Natural killer cell treated with Interleukin-12 subunit alpha and Interleukin-12 subunit beta and Interleukin-15 and Interleukin-18, amount 100 ng/mL, for 72 hours (primary cell): Measurements from ENCODE around the gene KIF6. TPM values are rescaled to one million over a fixed set of nuclear protein-coding genes. Genes with fewer than 3 reads are reported as not detected.

Experiments
- ATAC-seq, 2 donors: fragments of 150-1000 bp; cut with Tn5 transposase in 1 of 2; sonication (Bioruptor Pico), chemical (Tn5 transposase) in 1 of 2; 2 replicates each; pipeline ENCODE4 v1.10.0; 2021
- DNase-seq: peaks from one replicate; pipeline ENCODE4 v3.0.0; 2022; ENCODE audit warnings: low spot score
- H3K27ac Mint-ChIP-seq, 2 donors: 1 replicate in 1 of 2; 2 replicates in 1 of 2; pipeline ENCODE4 v1.8.0; 2022; ENCODE audit warnings: mixed read lengths in 2 of 2, mild to moderate bottlenecking in 1 of 2, moderate library complexity in 1 of 2
- H3K27me3 Mint-ChIP-seq, 2 donors: 1 replicate in 1 of 2; 2 replicates in 1 of 2; pipeline ENCODE4 v1.8.0; 2022; ENCODE audit warnings: mixed read lengths in 2 of 2
- H3K36me3 Mint-ChIP-seq: one replicate; pipeline ENCODE4 v1.8.0; 2022; ENCODE audit warnings: mixed read lengths
- H3K4me1 Mint-ChIP-seq, 2 donors: 1 replicate in 1 of 2; 2 replicates in 1 of 2; pipeline ENCODE4 v1.8.0; 2022; ENCODE audit warnings: low read depth in 2 of 2, mixed read lengths in 2 of 2, mild to moderate bottlenecking in 1 of 2
- H3K4me3 Mint-ChIP-seq: one replicate; pipeline ENCODE4 v1.8.0; 2022; ENCODE audit warnings: mixed read lengths
- H3K9me3 Mint-ChIP-seq: 2 replicates; pipeline ENCODE4 v1.8.0; 2022; ENCODE audit warnings: mixed read lengths
- total RNA-seq, 2 donors: library from RNA; stranded (reverse); gene quantifications; one replicate each; pipeline ENCODE4 v1.2.3, GENCODE V29; 2022

The KIF6 gene, protein sequence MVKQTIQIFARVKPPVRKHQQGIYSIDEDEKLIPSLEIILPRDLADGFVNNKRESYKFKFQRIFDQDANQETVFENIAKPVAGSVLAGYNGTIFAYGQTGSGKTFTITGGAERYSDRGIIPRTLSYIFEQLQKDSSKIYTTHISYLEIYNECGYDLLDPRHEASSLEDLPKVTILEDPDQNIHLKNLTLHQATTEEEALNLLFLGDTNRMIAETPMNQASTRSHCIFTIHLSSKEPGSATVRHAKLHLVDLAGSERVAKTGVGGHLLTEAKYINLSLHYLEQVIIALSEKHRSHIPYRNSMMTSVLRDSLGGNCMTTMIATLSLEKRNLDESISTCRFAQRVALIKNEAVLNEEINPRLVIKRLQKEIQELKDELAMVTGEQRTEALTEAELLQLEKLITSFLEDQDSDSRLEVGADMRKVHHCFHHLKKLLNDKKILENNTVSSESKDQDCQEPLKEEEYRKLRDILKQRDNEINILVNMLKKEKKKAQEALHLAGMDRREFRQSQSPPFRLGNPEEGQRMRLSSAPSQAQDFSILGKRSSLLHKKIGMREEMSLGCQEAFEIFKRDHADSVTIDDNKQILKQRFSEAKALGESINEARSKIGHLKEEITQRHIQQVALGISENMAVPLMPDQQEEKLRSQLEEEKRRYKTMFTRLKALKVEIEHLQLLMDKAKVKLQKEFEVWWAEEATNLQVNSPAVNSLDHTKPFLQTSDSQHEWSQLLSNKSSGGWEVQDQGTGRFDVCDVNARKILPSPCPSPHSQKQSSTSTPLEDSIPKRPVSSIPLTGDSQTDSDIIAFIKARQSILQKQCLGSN
- not detected for total RNA-seq

DNA sequence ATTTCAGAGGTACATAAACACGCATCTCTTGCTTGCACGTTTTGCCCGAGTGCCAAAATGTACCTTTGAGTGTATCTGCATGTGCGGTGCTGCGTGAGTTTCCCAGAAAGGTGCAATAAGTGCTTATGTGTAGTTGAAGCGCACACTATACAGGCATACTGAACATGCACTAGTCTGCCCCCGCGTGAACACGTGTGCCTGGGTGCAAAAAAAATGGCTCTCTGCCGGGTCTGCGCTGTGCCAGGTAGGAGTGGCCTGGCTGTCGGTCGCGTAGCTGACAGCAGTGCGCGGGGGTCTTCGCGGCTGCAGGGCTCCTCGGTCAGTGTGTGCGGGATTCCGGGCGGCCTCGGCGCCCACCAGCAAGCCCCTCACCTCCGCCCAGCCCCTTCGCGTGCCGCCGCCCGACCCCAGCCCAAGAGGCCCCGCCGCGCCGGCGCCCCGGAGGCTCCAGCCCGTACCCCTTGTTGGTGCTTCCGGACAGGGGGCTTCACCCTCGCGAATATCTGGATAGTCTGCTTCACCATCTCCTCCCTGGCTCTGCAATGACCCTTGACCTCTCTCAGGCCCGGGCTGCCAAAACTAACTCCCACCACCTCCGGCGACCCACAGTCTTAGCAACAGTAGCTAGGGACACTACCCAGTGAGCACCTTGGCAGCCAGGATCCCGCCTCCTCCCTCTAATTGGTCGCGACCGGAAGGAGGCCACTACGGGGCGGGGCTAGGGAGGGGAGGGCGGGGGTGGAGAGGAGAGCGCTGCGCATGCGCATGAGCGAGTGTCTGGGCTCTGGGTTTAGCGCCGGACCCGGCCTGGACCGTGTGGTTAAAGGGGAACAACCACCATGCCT, at the start of gene KIF6:
Gene KIF6 (minus strand): TSS at position 622 of the 845 bp plus-strand sequence. CDS start 98 bp downstream, at position 524.
- peak; percentile 99 to 100 for ATAC-seq
- peaks cover 0 to 3% of the 10 kb centered on the region in 2 donors for H3K27me3 Mint-ChIP-seq
- peak; percentile 81 for DNase-seq
- no peak within 1 kb of the TSS for H3K27ac Mint-ChIP-seq
- peaks cover 0 to 3% of the 10 kb centered on the region in 2 donors for H3K4me1 Mint-ChIP-seq
- no peaks in the 10 kb centered on the region for H3K9me3 Mint-ChIP-seq
- no peaks in the 10 kb centered on the region for H3K36me3 Mint-ChIP-seq
- peak within 1 kb of the TSS; percentile 89 for H3K4me3 Mint-ChIP-seq

DNA sequence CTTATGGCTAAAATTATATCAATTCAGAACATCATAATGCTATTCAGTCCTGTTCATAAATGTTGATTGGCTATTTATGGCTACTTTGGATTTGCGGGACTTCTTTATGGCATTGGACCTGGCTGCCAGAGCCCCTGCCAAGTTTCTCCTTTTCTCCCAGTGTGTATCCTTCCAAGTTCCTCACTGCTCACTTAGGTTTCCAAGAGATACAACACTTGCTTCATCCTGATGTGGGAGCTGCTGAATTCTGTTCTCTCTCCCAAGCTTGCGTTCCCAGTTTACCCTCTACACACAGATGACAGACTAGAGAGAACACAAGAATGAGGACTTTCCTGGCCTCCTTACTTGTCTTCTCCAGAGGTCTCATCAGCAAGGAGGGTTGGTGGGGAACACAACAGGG, 48.6 kb upstream of the KIF6 start:
- DNase-seq = no peak
- H3K4me3 Mint-ChIP-seq = no peak overlapping the region

GRCh38 chr6:39772559-39773273, 47.5 kb upstream of the KIF6 start:
- peaks cover 14 to 16% of the 10 kb centered on the region in 2 donors for H3K27me3 Mint-ChIP-seq
- DNase-seq (no peak), ATAC-seq (no peak)
- H3K9me3 Mint-ChIP-seq = no peaks in the 10 kb centered on the region
- H3K36me3 Mint-ChIP-seq = no peaks in the 10 kb centered on the region
- H3K4me1 Mint-ChIP-seq = no peaks in the 10 kb centered on the region
- no peak overlapping the region for H3K4me3 Mint-ChIP-seq
- H3K27ac Mint-ChIP-seq = no peak overlapping the region

More for the DNA sequence above, 48.6 kb upstream of the KIF6 start:
- H3K27ac Mint-ChIP-seq = no peak overlapping the region
- no peaks in the 10 kb centered on the region for H3K36me3 Mint-ChIP-seq
- H3K4me1 Mint-ChIP-seq = no peaks in the 10 kb centered on the region
- H3K9me3 Mint-ChIP-seq = no peaks in the 10 kb centered on the region
- H3K27me3 Mint-ChIP-seq = peaks cover 14 to 16% of the 10 kb centered on the region in 2 donors
- no peak for ATAC-seq

DNA sequence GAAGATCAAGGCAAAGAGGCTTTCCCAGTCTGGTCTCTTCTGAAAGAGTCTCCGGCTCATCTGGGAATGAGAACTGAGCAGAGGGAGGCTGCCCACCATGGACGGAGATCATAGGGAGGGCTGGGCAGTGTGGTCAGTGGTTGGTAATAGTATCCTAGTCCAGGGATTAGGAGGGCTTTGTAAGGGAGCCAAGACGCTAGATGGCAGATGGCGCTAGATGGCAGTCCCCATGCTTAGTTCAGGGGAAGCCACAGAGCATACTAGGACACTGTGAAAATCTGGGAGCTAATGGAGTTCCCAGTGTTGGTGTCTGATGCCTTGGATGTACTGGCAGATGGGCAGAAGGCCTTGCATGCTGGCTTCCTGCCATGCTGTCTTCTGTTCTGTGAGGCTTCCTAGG, 45.2 kb upstream of the KIF6 start:
- peaks cover 14 to 16% of the 10 kb centered on the region in 2 donors for H3K27me3 Mint-ChIP-seq
- H3K9me3 Mint-ChIP-seq = no peaks in the 10 kb centered on the region
- no peaks in the 10 kb centered on the region for H3K36me3 Mint-ChIP-seq
- ATAC-seq = peak in 1 of 2 donors; percentile 53
- no peak for DNase-seq
- no peaks in the 10 kb centered on the region for H3K4me1 Mint-ChIP-seq
- no peak overlapping the region for H3K27ac Mint-ChIP-seq
- no peak overlapping the region for H3K4me3 Mint-ChIP-seq

GRCh38 chr6:39769012-39769411, 43.8 kb upstream of the KIF6 start:
- Mint-ChIP-seq H3K27me3 (peaks cover 12 to 18% of the 10 kb centered on the region in 2 donors), H3K36me3 (no peaks in the 10 kb centered on the region), H3K4me3 (no peak overlapping the region), H3K4me1 (no peaks in the 10 kb centered on the region), H3K27ac (no peak overlapping the region), H3K9me3 (no peaks in the 10 kb centered on the region)
- DNase-seq = no peak
- no peak for ATAC-seq

GRCh38 chr6:39765508-39766065, 40.4 kb upstream of the KIF6 start:
- Mint-ChIP-seq H3K27me3 (peaks cover 7 to 15% of the 10 kb centered on the region in 2 donors), H3K4me3 (no peak overlapping the region)

DNA sequence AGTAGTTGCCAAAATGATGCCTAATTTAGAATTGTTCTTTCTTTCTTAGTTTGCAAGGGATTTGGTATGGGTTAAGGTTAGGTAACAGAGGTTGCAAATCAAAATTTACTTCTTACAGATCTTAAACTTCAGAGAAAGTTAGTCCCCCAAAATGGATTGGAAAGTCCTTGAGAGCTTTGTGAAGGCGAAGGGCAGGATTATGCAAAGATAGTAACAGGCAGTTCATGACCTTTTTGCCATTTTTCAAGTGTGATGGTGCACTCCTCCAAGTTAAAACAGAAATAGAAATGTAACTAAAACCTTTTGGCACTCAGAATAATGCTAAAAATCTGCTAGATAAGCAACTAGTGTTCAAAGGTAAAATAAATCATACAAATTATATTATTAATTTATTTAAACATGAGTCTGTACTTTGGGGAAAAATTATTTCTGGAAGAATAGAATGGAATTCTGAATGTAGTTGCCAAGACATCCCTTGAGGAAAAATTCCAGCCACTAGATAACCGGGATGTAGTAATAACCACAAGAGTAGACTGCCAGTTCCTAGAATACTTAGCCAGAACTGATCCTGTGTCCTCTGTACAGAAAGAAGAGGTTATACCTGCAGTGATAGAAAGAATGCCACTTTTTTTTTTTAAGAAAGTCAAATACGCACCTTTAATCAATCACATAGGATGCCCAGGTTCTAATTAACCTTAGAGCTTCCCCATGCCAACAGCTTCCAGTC, 35.2 kb upstream of the KIF6 start:
- Mint-ChIP-seq H3K27ac (no peak overlapping the region), H3K27me3 (peaks cover 25% of the 10 kb centered on the region in 2 donors), H3K9me3 (no peaks in the 10 kb centered on the region), H3K4me3 (no peak overlapping the region), H3K4me1 (no peaks in the 10 kb centered on the region), H3K36me3 (no peaks in the 10 kb centered on the region)
- ATAC-seq = no peak
- DNase-seq = no peak

More at GRCh38 chr6:39765508-39766065, 40.4 kb upstream of the KIF6 start:
- Mint-ChIP-seq H3K27ac (no peak overlapping the region), H3K4me1 (no peaks in the 10 kb centered on the region), H3K9me3 (no peaks in the 10 kb centered on the region), H3K36me3 (no peaks in the 10 kb centered on the region)
- ATAC-seq (no peak), DNase-seq (no peak)

GRCh38 chr6:39758905-39759605, 33.8 kb upstream of the KIF6 start:
- Mint-ChIP-seq H3K4me3 (no peak overlapping the region), H3K4me1 (no peaks in the 10 kb centered on the region), H3K27ac (no peak overlapping the region), H3K27me3 (peaks cover 21 to 25% of the 10 kb centered on the region in 2 donors), H3K36me3 (no peaks in the 10 kb centered on the region), H3K9me3 (no peaks in the 10 kb centered on the region)
- DNase-seq = no peak
- no peak for ATAC-seq

DNA sequence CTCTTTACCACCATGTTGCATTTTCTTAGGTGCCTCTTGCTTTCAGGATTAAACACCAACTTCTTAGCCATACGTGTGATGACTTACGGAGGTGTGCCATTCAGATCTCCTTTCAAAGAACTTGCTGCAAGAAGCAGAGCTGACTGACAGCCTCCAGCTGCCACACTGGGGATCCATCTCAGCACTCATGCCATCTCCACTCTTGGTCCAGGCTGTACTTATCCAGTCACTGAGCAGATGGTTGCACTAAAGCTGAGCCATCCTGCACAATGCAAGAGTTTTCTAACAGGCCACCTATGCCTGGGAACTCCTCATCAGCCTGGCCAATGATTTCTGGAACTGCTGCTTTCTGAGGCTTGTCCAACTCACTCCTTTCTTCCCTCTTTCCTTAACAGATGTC, 31.4 kb upstream of the KIF6 start:
- Mint-ChIP-seq H3K4me3 (no peak overlapping the region), H3K27ac (no peak overlapping the region), H3K9me3 (no peaks in the 10 kb centered on the region), H3K36me3 (no peaks in the 10 kb centered on the region), H3K4me1 (peaks cover 0 to 3% of the 10 kb centered on the region in 2 donors), H3K27me3 (peaks cover 21 to 26% of the 10 kb centered on the region in 2 donors)
- no peak for ATAC-seq
- DNase-seq = no peak

DNA sequence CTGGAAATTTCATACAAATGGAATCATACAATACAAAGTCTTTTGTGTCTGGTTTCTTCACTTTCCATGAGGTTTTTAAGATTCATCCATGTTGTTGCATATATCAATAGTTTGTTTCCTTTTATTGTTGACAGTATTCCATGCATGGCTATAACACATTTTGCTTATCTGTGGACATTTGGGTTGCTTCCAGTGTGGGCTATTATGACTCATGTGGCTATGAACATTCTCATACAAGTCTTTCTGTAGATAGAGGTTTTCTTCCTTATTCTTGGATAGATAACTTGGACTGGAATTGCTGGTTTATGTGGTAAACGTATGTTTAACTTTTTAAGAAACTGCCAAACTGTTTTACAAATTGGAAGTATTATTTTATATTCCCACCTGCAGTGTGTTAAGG, 30.0 kb upstream of the KIF6 start:
- H3K9me3 Mint-ChIP-seq = no peaks in the 10 kb centered on the region
- H3K4me3 Mint-ChIP-seq = no peak overlapping the region
- no peak overlapping the region for H3K27ac Mint-ChIP-seq
- peaks cover 21 to 26% of the 10 kb centered on the region in 2 donors for H3K27me3 Mint-ChIP-seq
- no peaks in the 10 kb centered on the region for H3K36me3 Mint-ChIP-seq
- peaks cover 0 to 3% of the 10 kb centered on the region in 2 donors for H3K4me1 Mint-ChIP-seq
- no peak for ATAC-seq
- no peak for DNase-seq

- no peak for ATAC-seq
- no peaks in the 10 kb centered on the region for H3K9me3 Mint-ChIP-seq
Observed at GRCh38 chr6:39754514-39755115, 29.4 kb upstream of the KIF6 start.

More at GRCh38 chr6:39754514-39755115, 29.4 kb upstream of the KIF6 start:
- DNase-seq = no peak
- Mint-ChIP-seq H3K4me1 (peaks cover 0 to 3% of the 10 kb centered on the region in 2 donors), H3K36me3 (no peaks in the 10 kb centered on the region), H3K27ac (no peak overlapping the region), H3K4me3 (no peak overlapping the region), H3K27me3 (peaks cover 21 to 26% of the 10 kb centered on the region in 2 donors)
